ENCODE results near the gene YAP1.

- TF ChIP-seq POLR2AphosphoS5 (IDR thresholded peaks at IDR 0.05) = no peak
- no peak for TF ChIP-seq EP300 (IDR thresholded peaks at IDR 0.05)
Measured at GRCh38 chr11:102064316-102064715, 45.9 kb upstream of the YAP1 start.

Measured in suprapubic skin (tissue), 4 donors.